DOHH2 (cell line): Measurements from ENCODE around the gene TIAL1.
"Not testable (repeated sequence)": the region's sequence is repeated elsewhere in the genome, so short reads cannot be mapped to it uniquely, and the experiment has no call there.

ENCODE experiments used
- CTCF ChIP-seq: fragments of 200-600 bp; sonication (generic); IDR thresholded peaks from one replicate; pipeline ENCODE4 v1.5.1; 2014; ENCODE audit warnings: antibody characterized with exemption, mild to moderate bottlenecking, low read depth, low read length; ENCODE audit not compliant: poor library complexity, severe bottlenecking
- EZH2phosphoT487 ChIP-seq: fragments of 200-600 bp; sonication (generic); IDR thresholded peaks from 2 replicates; pipeline ENCODE4 v1.6.1; 2017; ENCODE audit warnings: borderline replicate concordance, mild to moderate bottlenecking, antibody characterized with exemption, low read length, moderate library complexity, mixed read lengths

GRCh38 chr10:119619811-119620210 lies 23.0 kb upstream of the TIAL1 start:
- not testable (repeated sequence) for TF ChIP-seq CTCF, EZH2phosphoT487
